Omental fat pad (tissue), 4 donors: ENCODE results near the gene MAP3K10. TPM values are rescaled to one million over a fixed set of nuclear protein-coding genes. Genes with fewer than 3 reads are reported as not detected.

Experiments used
- ATAC-seq: fragments of 150-250 bp; one replicate; pipeline ENCODE4 v1.9.1; 2016; ENCODE audit warnings: mild to moderate bottlenecking, moderate library complexity; ENCODE audit not compliant: low FRiP score
- DNase-seq: peaks from one replicate; pipeline ENCODE4 v3.0.0-alpha.2; 2019; ENCODE audit warnings: low spot score
- CTCF ChIP-seq, 3 donors: fragments of 450-650 bp; IDR thresholded peaks; one replicate each; pipeline ENCODE4 v1.5.1; 2016 to 2017; ENCODE audit warnings: antibody characterized with exemption in 3 of 3, mild to moderate bottlenecking in 3 of 3, moderate library complexity in 2 of 3
- total RNA-seq, 4 donors: library from RNA; depleted of rRNA; stranded (reverse); fragments of >200 nt; gene quantifications; one replicate each; pipeline ENCODE4 v1.1.0, GENCODE V29; 2016

The MAP3K10 gene
- total RNA-seq, 4 donors from 2014 or later: 5.9 to 9.7 (median 7.6) TPM

- no peak for DNase-seq
- ATAC-seq: peak; percentile 43
- no peak for TF ChIP-seq CTCF (IDR thresholded peaks at IDR 0.05)
Observed at GRCh38 chr19:40245506-40246128, 54.4 kb downstream of the MAP3K10 start.

- TF ChIP-seq CTCF (IDR thresholded peaks at IDR 0.05): no peak
- no peak for ATAC-seq
- no peak for DNase-seq
Observed at GRCh38 chr19:40246292-40247073, 55.3 kb downstream of the MAP3K10 start.

GRCh38 chr19:40247178-40247577 lies 56.0 kb downstream of the MAP3K10 start:
- no peak for DNase-seq
- ATAC-seq: no peak
- TF ChIP-seq CTCF (IDR thresholded peaks at IDR 0.05): no peak

- no peak for TF ChIP-seq CTCF (IDR thresholded peaks at IDR 0.05)
- ATAC-seq (no peak), DNase-seq (no peak)
Observed at GRCh38 chr19:40247735-40248262, 56.6 kb downstream of the MAP3K10 start.

- no peak for DNase-seq
- no peak for TF ChIP-seq CTCF (IDR thresholded peaks at IDR 0.05)
- ATAC-seq: no peak
Observed at GRCh38 chr19:40249201-40249600, 58.0 kb downstream of the MAP3K10 start.

GRCh38 chr19:40249781-40250180 lies 58.6 kb downstream of the MAP3K10 start:
- ATAC-seq: no peak
- no peak for TF ChIP-seq CTCF (IDR thresholded peaks at IDR 0.05)
- no peak for DNase-seq
